Activated CD8-positive, alpha-beta memory T cell treated with anti-CD3 and anti-CD28 coated beads for 4 hours (primary cell): ENCODE results near the gene PLD1.
"Not testable (repeated sequence)": the region's sequence is repeated elsewhere in the genome, so short reads cannot be mapped to it uniquely, and the experiment has no call there.

ENCODE experiments used
- DNase-seq, 2 donors: peaks; one replicate each; pipeline ENCODE4 v3.0.0-alpha.2; 2020; ENCODE audit warnings: low read depth in 2 of 2

PLD1 gene, protein sequence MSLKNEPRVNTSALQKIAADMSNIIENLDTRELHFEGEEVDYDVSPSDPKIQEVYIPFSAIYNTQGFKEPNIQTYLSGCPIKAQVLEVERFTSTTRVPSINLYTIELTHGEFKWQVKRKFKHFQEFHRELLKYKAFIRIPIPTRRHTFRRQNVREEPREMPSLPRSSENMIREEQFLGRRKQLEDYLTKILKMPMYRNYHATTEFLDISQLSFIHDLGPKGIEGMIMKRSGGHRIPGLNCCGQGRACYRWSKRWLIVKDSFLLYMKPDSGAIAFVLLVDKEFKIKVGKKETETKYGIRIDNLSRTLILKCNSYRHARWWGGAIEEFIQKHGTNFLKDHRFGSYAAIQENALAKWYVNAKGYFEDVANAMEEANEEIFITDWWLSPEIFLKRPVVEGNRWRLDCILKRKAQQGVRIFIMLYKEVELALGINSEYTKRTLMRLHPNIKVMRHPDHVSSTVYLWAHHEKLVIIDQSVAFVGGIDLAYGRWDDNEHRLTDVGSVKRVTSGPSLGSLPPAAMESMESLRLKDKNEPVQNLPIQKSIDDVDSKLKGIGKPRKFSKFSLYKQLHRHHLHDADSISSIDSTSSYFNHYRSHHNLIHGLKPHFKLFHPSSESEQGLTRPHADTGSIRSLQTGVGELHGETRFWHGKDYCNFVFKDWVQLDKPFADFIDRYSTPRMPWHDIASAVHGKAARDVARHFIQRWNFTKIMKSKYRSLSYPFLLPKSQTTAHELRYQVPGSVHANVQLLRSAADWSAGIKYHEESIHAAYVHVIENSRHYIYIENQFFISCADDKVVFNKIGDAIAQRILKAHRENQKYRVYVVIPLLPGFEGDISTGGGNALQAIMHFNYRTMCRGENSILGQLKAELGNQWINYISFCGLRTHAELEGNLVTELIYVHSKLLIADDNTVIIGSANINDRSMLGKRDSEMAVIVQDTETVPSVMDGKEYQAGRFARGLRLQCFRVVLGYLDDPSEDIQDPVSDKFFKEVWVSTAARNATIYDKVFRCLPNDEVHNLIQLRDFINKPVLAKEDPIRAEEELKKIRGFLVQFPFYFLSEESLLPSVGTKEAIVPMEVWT

GRCh38 chr3:171809861-171810628 lies at the start of gene PLD1:
TSS of gene PLD1 (minus strand) at chr3:171810483. CDS start at chr3:171738051, 72,432 bp downstream.
- DNase-seq = no peak

DNA sequence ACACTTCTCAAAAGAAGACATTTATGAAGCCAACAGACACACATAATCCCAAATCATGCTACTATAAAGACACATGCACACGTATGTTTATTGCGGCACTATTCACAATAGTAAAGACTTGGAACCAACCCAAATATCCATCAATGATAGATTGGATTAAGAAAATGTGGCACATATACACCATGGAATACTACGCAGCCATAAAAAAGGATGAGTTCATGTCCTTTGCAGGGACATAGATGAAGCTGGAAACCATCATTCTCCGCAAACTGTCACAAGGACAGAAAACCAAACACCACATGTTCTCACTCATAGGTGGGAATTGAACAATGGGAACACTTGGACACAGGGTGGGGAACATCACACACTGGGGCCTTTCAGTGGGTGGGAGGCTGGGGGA lies 48.5 kb upstream of the PLD1 start:
- not testable (repeated sequence) for DNase-seq

DNA sequence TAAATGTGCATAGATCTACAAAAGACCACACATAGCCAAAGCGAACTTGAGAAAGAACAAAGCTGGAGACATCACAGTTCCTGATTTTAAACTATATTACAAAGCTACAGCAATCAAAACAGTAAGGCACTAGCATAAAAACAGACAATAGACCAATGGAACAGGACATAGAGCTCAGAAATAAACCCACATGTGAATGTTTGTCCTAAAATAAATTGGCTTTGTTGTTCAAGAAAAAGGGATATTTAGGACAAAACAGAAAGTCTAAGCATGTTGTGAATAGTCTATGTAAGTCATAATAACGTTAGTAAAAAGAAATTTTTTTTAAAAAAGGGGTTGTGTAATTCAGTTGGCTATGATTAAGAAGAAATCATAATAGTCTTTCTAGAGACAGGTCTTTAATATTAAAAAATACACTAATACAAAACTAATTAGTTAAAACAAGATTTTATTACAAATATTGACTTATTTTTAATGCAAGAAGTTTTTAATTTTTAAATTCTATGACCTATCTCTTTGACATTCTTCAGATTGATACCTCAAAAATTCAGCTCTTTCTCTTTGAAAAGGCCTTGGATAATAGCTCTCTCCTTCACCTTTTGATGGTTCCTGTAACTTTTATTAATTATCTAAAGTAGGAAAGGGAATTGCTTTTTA lies 44.5 kb upstream of the PLD1 start:
- no peak for DNase-seq

GRCh38 chr3:171851660-171852058 lies 41.4 kb upstream of the PLD1 start:
- no peak for DNase-seq

DNA sequence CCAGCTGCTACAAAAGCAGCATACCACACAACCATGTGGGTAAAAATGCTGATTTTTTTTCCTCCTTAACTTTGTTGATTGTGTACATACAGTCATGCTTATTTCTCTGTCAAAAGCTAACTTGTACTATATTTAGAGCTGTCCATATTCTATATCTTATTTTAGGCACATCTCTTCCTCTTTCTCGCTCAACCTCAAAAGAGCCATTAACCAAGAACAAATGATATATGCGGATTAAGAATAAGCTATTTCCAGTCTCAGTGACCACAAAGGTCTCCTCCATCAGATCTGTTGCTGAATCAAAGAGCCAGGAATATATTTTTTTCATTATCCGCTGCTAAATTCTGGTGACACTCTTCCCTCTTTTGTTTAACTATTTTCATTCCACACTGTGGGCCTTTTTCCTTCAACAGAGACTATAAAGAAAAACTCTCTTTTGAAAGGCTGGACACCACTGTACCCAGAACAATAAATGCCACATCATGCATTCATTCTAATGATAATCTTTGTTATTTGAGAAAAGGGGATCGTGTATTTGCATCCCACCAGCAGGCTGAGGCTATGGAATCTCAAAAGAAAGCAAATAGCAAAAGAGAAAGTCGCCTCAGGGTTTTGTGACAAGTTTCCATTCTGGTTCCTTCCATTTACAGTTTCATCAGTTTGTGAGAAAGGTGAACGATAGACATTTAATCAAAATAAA lies 40.8 kb upstream of the PLD1 start:
- DNase-seq = no peak

DNA sequence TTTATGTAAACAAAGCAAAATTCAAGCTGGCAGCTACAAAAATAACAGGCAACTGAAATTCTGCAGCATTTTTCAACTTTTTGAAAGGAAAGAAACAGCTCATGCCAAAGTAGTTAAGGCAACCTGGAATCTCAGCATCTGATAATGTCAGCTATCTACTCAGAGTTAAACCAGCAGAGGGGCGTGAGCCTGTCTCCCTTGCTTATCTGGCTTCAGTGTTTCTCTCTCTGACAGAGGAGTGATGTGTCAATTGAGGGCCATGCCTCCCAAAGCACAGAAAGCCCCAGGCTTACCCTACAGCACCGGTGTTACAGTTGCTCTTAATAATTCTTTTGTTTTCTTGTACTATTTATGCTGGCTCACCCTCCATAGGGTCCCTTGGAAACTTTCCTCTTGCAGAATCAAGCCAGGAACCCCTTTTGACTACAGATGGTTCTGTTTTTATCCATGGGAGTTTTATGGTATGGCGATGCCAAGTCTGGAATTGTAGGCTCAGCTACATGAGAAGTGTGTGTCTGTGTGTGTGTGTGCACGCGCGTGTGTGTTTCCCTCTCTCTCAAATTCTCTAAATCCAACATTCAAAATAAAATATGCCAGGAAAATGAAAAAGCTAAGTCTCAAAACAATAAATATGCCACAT lies 40.2 kb upstream of the PLD1 start:
- DNase-seq = no peak

GRCh38 chr3:171849617-171850319 lies 39.5 kb upstream of the PLD1 start:
- no peak for DNase-seq

DNA sequence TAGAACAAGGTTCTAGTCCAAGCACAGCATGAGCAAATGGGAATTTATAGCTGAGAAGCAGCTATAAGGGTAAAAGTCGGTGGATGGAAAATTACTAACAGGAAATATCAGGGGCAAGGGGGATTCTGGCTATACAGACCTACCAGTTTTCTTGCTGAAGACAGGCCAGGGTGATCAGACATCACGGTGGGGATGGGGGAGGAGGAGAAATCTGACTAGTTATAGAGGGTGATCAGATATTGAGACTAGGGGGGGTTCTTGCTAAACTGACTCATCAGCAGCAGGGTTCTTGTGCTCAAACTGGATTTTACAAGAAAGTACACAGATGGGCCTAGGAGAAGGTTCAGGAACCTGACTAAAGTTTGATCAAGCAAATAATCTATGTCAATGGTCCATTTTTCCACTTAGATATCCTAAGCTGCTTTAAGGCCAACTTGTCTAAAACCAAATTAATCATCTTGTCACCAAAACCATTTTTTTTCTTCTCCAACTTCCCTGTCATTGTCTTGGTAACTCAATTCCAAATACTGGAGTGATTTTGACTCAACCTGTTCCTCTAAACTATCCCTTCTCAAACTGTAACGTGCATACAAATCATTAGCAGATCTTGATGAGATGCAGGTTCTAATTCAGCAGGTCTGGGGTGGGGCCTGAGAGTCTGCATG lies 37.4 kb upstream of the PLD1 start:
- DNase-seq = no peak

GRCh38 chr3:171847133-171847532 lies 36.9 kb upstream of the PLD1 start:
- DNase-seq = no peak

GRCh38 chr3:171846597-171846996 lies 36.3 kb upstream of the PLD1 start:
- DNase-seq = no peak

DNA sequence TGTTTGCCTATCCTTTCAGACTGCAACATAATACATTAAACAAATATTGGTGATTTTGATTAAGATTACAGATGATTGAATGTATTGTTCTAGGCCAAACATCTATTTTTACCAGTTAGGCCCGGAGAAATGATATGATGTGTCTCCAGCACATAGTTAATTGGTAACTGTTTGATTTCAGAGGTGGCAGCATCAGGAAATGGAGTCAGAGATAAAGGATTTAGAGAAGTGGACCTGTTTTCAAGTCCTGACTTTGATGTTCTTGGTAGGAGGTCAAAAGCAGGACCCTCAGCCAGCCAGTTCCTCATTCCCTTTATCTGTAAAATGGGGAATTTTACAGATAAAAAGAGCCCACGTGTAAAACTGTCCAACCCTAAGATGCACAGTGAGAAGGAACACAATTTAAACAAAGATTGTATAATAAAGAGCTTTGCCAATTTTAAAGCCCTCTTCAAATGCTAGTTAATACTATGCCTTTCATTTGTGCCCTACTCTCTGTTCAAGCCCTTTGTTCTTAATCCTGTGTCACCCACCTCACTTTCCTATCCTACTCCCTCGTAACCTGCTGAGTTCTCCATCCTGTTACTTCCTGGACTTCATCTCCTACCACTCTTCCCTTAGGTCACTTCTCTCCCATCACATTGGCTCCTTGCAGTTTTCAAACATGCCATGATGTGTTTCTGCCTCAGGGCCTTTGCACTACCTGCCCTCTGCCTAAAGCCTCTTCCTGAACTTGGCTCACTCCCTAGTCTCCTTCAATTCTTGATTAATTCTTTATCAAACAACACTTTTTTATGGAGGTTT lies 35.4 kb upstream of the PLD1 start:
- DNase-seq = no peak

DNA sequence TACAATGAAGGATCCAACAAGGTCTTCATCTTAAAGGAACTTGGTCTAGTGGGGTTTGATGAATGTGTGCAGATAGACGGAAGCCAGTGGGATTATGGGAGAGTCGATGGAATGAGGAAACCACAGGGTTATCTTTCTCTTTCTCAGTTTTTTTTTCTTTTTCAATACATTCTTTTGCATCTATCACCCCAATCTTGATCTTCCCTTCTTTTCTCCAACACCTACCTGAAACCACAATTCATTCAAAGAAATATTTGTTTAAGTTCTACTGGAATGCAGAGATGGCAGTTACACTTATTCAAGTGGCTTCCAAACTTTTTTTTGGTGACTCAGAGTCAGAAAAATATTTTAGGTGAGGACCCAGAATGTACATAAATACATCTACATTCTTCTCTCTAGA lies 34.6 kb upstream of the PLD1 start:
- no peak for DNase-seq

GRCh38 chr3:171842864-171843518 lies 32.7 kb upstream of the PLD1 start, which contains the start of gene TMEM212:
TSS of gene TMEM212 (plus strand) at chr3:171843349. CDS start at chr3:171843384, 35 bp downstream.
- no peak for DNase-seq

DNA sequence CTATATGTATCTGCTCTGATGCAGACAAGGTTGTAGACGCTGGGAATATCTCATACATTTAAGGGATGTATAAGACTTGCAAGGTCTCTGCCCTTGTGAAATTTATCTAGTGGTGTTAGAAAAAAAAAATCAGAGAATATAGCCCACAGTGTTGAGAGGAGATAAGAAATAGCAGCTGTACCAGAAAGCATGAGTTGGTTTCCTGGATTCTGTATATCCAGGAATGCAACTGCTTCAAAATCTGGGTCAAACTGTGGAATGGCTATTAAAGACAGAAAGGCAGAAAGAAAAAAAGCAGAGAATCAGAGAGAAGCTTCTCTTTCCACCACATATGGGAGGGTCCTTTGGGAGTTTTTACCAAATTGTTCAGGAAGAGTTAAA lies 31.3 kb upstream of the PLD1 start:
- no peak for DNase-seq

- DNase-seq = no peak
Observed at GRCh38 chr3:171840811-171841619, 30.7 kb upstream of the PLD1 start.

DNA sequence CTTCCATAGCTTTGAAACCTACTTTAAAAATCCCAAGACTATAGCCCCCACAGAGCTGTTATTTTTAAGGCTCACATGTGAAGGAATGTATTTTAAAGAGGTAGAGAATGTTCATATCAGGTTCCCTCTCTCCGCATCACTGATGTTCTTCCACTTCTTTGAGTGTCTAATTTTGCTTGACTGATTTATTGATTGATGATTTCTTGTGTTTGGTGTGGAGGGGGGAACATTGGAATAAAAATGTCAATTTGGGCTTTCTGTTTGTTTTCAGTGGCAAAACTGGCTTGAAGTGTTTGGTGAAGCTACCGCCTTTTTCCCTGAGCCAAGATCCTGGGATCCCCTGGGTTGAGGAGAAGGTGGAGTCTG lies 30.1 kb upstream of the PLD1 start:
- no peak for DNase-seq

GRCh38 chr3:171839270-171839669 lies 29.0 kb upstream of the PLD1 start:
- DNase-seq = no peak
